ENCODE measurements around the gene SNX4.

GRCh38 chr3:125442506-125442905 lies 77.5 kb downstream of the SNX4 start:
- no peak for TF ChIP-seq EZH2phosphoT487 (IDR thresholded peaks at IDR 0.05; ENCODE audit: borderline replicate concordance, low read length)
- TF ChIP-seq CTCF (IDR thresholded peaks at IDR 0.05; ENCODE audit: low read depth, low read length, poor library complexity, severe bottlenecking), result no peak

All from DOHH2 (cell line).